OCI-LY7 (cell line): ENCODE measurements around the gene POLA1. TPM values are rescaled to one million over a fixed set of nuclear protein-coding genes. Genes with fewer than 3 reads are reported as not detected.

Experiments used
- BruUV-seq: library from RNA; stranded (reverse); fragments of 400-500 nt; replicated peaks from 2 replicates; lab custom pipeline; 2021; lab: Mats Ljungman, UMichigan
- CTCF ChIA-PET: fragments of 300-600 bp; sonication (Branson Sonifier 250); formaldehyde crosslinking; loops from one replicate; lab custom pipeline; 2022; ENCODE audit warnings: antibody characterized with exemption; ENCODE audit not compliant: unreplicated experiment; lab: Charles Lee
- POLR2A ChIA-PET: fragments of 300-600 bp; sonication (Branson Sonifier 250); formaldehyde crosslinking; loops from one replicate; lab custom pipeline; 2022; ENCODE audit warnings: antibody characterized with exemption; lab: Charles Lee
- DNase-seq: peaks from one replicate; pipeline ENCODE4 v3.0.0-alpha.2; 2015; ENCODE audit warnings: low spot score
- H2AFZ ChIP-seq: fragments of 200-600 bp; sonication (generic), shearing (Covaris generic); 2 replicates; pipeline ENCODE4 v1.6.1; 2014; ENCODE audit warnings: mild to moderate bottlenecking, antibody characterized with exemption, low read length, moderate library complexity
- H3K27ac ChIP-seq: fragments of 200-600 bp; sonication (generic); 2 replicates; pipeline ENCODE4 v1.5.1; 2014; ENCODE audit warnings: mixed run types, low read depth, mild to moderate bottlenecking, moderate library complexity, low read length, inconsistent platforms; ENCODE audit not compliant: poor library complexity, severe bottlenecking
- H3K36me3 ChIP-seq: fragments of 200-600 bp; sonication (generic); 2 replicates; pipeline ENCODE4 v1.6.1; 2014; ENCODE audit warnings: mild to moderate bottlenecking, antibody characterized with exemption, low read length, moderate library complexity, mixed read lengths; ENCODE audit not compliant: insufficient read depth
- H3K4me1 ChIP-seq: fragments of 200-600 bp; sonication (generic); 2 replicates; pipeline ENCODE4 v1.5.1; 2014; ENCODE audit warnings: mild to moderate bottlenecking, low read length; ENCODE audit not compliant: insufficient read depth, poor library complexity, severe bottlenecking
- H3K4me2 ChIP-seq: fragments of 200-600 bp; sonication (generic); 2 replicates; pipeline ENCODE4 v1.6.1; 2014; ENCODE audit warnings: mild to moderate bottlenecking, low read length
- H3K4me3 ChIP-seq: fragments of 200-600 bp; sonication (generic); 2 replicates; pipeline ENCODE4 v1.5.1; 2014; ENCODE audit warnings: mild to moderate bottlenecking, low read depth, low read length; ENCODE audit not compliant: poor library complexity, severe bottlenecking
- H3K79me2 ChIP-seq: fragments of 200-600 bp; sonication (generic); 2 replicates; pipeline ENCODE4 v1.6.1; 2016; ENCODE audit warnings: low read depth, mild to moderate bottlenecking, low read length, moderate library complexity, mixed read lengths; ENCODE audit not compliant: insufficient read depth
- H3K9me2 ChIP-seq: fragments of 200-600 bp; sonication (generic); 2 replicates; pipeline ENCODE4 v1.6.1; 2016; ENCODE audit warnings: mild to moderate bottlenecking, low read length, mixed read lengths; ENCODE audit not compliant: insufficient read depth
- H3K9me3 ChIP-seq: fragments of 200-600 bp; sonication (generic); 2 replicates; pipeline ENCODE4 v1.6.1; 2014; ENCODE audit warnings: mild to moderate bottlenecking, mixed run types, low read length, mixed read lengths
- H4K20me1 ChIP-seq: fragments of 200-600 bp; sonication (generic); 2 replicates; pipeline ENCODE4 v1.6.1; 2014; ENCODE audit warnings: mild to moderate bottlenecking, antibody characterized with exemption, low read length, moderate library complexity, mixed read lengths; ENCODE audit not compliant: insufficient read depth
- CTCF ChIP-seq: fragments of 200-600 bp; sonication (generic); conservative IDR thresholded peaks from 2 replicates; pipeline ENCODE4 v1.5.1; 2014; ENCODE audit warnings: mild to moderate bottlenecking, antibody characterized with exemption, low read length, moderate library complexity, mixed read lengths
- EZH2phosphoT487 ChIP-seq: fragments of 200-600 bp; sonication (generic); IDR thresholded peaks from 2 replicates; pipeline ENCODE4 v1.6.1; 2018; ENCODE audit warnings: low read depth, borderline replicate concordance, mild to moderate bottlenecking, mixed run types, antibody characterized with exemption, low read length, moderate library complexity, mixed read lengths
- intact Hi-C: fragments of 100-400 bp; cut with micrococcal nuclease; formaldehyde crosslinking; loops from one replicate; pipeline ENCODE4 v1.10.0; 2022; ENCODE audit not compliant: unreplicated experiment
- total RNA-seq, 2 experiments: library from RNA; depleted of rRNA in 1 of 2; stranded (reverse); fragments of >200 nt in 1 of 2; shearing (Covaris generic) in 1 of 2; gene quantifications; 2 replicates each; pipeline ENCODE4 v1.2.3, GENCODE V29; 2014 to 2022

The POLA1 gene
- total RNA-seq, 2 experiments from 2014 or later, result 58.0 to 65.1 TPM

- ChIA-PET CTCF (no interaction called here), POLR2A (no interaction called here)
- no peak overlapping the region for H2AFZ ChIP-seq
- H4K20me1 ChIP-seq, result no peaks in the 10 kb centered on the region
- no TSS peak for BruUV-seq
- intact Hi-C loops, result no loop called here
- no peak overlapping the region for H3K4me3 ChIP-seq
- TF ChIP-seq CTCF, result no peak
- TF ChIP-seq EZH2phosphoT487, result no peak
- H3K9me3 ChIP-seq, result no peaks in the 10 kb centered on the region
- H3K27ac ChIP-seq, result no peak overlapping the region
- H3K4me1 ChIP-seq, result no peaks in the 10 kb centered on the region
- no peaks in the 10 kb centered on the region for H3K79me2 ChIP-seq
- H3K4me2 ChIP-seq, result no peak overlapping the region
- no peak for DNase-seq
- peaks cover 11% of the 10 kb centered on the region; the same call in 1 of the 2 replicates for H3K36me3 ChIP-seq
- no peaks in the 10 kb centered on the region for H3K9me2 ChIP-seq
Measured at GRCh38 chrX:24999511-24999910, 305.8 kb downstream of the POLA1 start.

DNA sequence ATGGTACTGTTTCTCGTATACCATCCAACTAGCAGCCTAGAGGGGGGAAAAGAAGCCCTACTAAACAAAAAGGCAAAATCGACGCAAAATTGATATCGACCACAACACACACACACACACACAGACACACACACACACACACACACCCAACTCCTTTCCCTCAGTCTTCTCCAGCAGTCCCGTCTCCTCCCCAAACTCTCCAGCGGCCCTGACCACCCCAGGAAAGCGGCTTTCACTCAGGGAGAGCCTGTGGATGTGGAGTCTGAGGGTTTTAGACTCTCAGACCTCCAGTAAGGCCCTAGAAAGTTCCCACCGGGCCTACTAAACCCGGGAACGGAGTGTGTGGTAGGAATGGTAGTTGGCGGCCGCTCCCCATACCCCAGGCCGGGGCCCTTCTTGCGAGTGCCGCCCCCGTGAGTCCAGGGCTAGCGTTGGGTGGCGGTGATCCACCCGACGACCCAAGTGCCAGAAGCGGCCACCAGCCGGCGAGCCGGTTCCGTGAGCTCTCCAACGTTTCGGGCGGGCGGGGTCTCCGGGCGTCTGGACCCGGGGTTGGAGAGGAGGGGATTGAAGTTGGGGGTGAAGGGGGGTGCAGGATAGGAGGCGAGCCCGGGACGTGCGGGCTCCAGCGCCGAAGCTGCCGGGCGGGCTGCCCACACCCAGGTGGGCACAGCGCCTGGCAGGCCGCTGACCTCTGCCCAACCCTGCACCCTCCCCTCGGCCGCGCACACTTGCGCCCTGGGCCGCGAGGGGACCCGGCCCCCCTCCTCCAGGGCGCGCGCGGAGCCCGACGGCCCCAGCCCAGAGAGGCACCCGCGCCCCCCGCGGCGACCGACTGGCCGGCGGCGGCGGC lies 308.3 kb downstream of the POLA1 start:
- BruUV-seq, result no TSS peak

More for the DNA sequence above, 308.3 kb downstream of the POLA1 start:
- Histone ChIP-seq H4K20me1 (no peaks in the 10 kb centered on the region), H3K9me2 (no peaks in the 10 kb centered on the region), H2AFZ (no peak overlapping the region), H3K4me3 (no peak overlapping the region), H3K27ac (no peak overlapping the region), H3K79me2 (no peaks in the 10 kb centered on the region), H3K36me3 (0 out of 2 replicates have a peak, but pooled peaks cover 3% of the 10 kb centered on the region), H3K9me3 (no peaks in the 10 kb centered on the region), H3K4me1 (no peaks in the 10 kb centered on the region), H3K4me2 (no peak overlapping the region)
- CTCF ChIA-PET, result no interaction called here
- no peak for DNase-seq
- TF ChIP-seq EZH2phosphoT487, result no peak
- no peak for TF ChIP-seq CTCF
- POLR2A ChIA-PET, result no interaction called here
- intact Hi-C loops, result no loop called here
